H1 (cell line): Measurements from ENCODE around the gene AP5S1. TPM values are rescaled to one million over a fixed set of nuclear protein-coding genes. Genes with fewer than 3 reads are reported as not detected.

Experiments used
- CHD7 ChIP-seq: fragments of 300-600 bp; sonication (generic); IDR thresholded peaks from 2 replicates; pipeline ENCODE4 v1.7.1; 2012; ENCODE audit warnings: low read length, moderate library complexity, mild to moderate bottlenecking, inconsistent platforms; ENCODE audit not compliant: insufficient replicate concordance
- EGR1 ChIP-seq: IDR thresholded peaks from 2 replicates; pipeline ENCODE4 v1.6.1; 2011; ENCODE audit warnings: low read depth, low read length, borderline replicate concordance
- SP2 ChIP-seq: IDR thresholded peaks from 2 replicates; pipeline ENCODE4 v1.6.1; 2012; ENCODE audit warnings: mild to moderate bottlenecking, low read length, inconsistent platforms
- TCF12 ChIP-seq: IDR thresholded peaks from 2 replicates; pipeline ENCODE4 v1.6.1; 2011; ENCODE audit warnings: low read depth, mild to moderate bottlenecking, low read length
- polyA plus RNA-seq, 7 experiments: library from polyadenylated mRNA; depleted of rRNA in 3 of 7; stranded (reverse) in 5 of 7; unstranded in 2 of 7; fragments of >200 nt in 5 of 7; fragments of 200-250 nt in 2 of 7; gene quantifications; 1 replicate in 5 of 7; 2 replicates in 1 of 7; 4 replicates in 1 of 7; pipeline versions ENCODE4 v1.2.1 to v1.2.3, GENCODE V29; 2011 to 2013; ENCODE audit warnings: missing spikeins in 2 of 7, mixed read lengths in 2 of 7
- total RNA-seq: library from RNA; stranded (reverse); fragmentation: NEBNext Ultra II Directional; extraction: Animal tissue kit (Norgen Biotek cat#: 25700); gene quantifications from 2 replicates; pipeline ENCODE4 v1.2.1, GENCODE V29; 2021

Gene AP5S1
- total and polyA plus RNA-seq, 2 of the 8 experiments (the other 6 are each of a cell fraction or from before 2014, with no cell fraction given) = 3.3 to 3.7 TPM

GRCh38 chr20:3801846-3802245 is 18.5 kb upstream of the AP5S1 start (continued):
- TF ChIP-seq CHD7 (no peak), EGR1 (no peak), SP2 (no peak), TCF12 (no peak)
